GM19324 (cell line): ENCODE measurements around the gene CALHM2.

ENCODE experiments used
- ATAC-seq: cut with Tn5 transposase; IDR thresholded peaks from one replicate; pipeline ENCODE4 v1.9.1; 2021; ENCODE audit warnings: mild to moderate bottlenecking, moderate library complexity; ENCODE audit not compliant: unreplicated experiment, low FRiP score

The CALHM2 gene

GRCh38 chr10:103476046-103476768, 24.0 kb upstream of the CALHM2 start:
- ATAC-seq: no peak

- ATAC-seq: no peak
Observed at GRCh38 chr10:103475437-103475836, 23.3 kb upstream of the CALHM2 start.

- no peak for ATAC-seq
Observed at GRCh38 chr10:103474077-103474476, 21.9 kb upstream of the CALHM2 start.

- ATAC-seq: no peak
Observed at GRCh38 chr10:103473261-103473671, 21.1 kb upstream of the CALHM2 start.

- peak; percentile 38 for ATAC-seq
Observed at GRCh38 chr10:103472005-103472404, 19.8 kb upstream of the CALHM2 start.

GRCh38 chr10:103470761-103471653, 18.8 kb upstream of the CALHM2 start:
- peak; percentile 75 for ATAC-seq

- no peak for ATAC-seq
Observed at GRCh38 chr10:103469201-103469600, 17.0 kb upstream of the CALHM2 start.

GRCh38 chr10:103467406-103467805, 15.2 kb upstream of the CALHM2 start:
- no peak for ATAC-seq

GRCh38 chr10:103466734-103467133, 14.6 kb upstream of the CALHM2 start:
- no peak for ATAC-seq

GRCh38 chr10:103465411-103466179, 13.4 kb upstream of the CALHM2 start:
- no peak for ATAC-seq

- no peak for ATAC-seq
Observed at GRCh38 chr10:103463499-103463898, 11.3 kb upstream of the CALHM2 start.

- no peak for ATAC-seq
Observed at GRCh38 chr10:103459615-103460014, 7.4 kb upstream of the CALHM2 start.

- ATAC-seq: no peak
Observed at GRCh38 chr10:103458720-103459119, 6.5 kb upstream of the CALHM2 start, which contains the start of gene CALHM1. CALHM1 (minus strand) TSS chr10:103458900; CDS start chr10:103458751, 149 bp downstream.

GRCh38 chr10:103457896-103458583, 5.9 kb upstream of the CALHM2 start:
- no peak for ATAC-seq

GRCh38 chr10:103457176-103457712, 5.1 kb upstream of the CALHM2 start:
- no peak for ATAC-seq

- no peak for ATAC-seq
Observed at GRCh38 chr10:103456074-103456660, 4.0 kb upstream of the CALHM2 start.

- ATAC-seq: no peak
Observed at GRCh38 chr10:103455235-103455634, 3.1 kb upstream of the CALHM2 start.

- ATAC-seq: no peak
Observed at GRCh38 chr10:103454026-103454425, 1.9 kb upstream of the CALHM2 start.

- no peak for ATAC-seq
Observed at GRCh38 chr10:103452506-103453230, 498 bp upstream of the CALHM2 start.
